ENCODE data around the gene GGCT.

Gene GGCT

DNA sequence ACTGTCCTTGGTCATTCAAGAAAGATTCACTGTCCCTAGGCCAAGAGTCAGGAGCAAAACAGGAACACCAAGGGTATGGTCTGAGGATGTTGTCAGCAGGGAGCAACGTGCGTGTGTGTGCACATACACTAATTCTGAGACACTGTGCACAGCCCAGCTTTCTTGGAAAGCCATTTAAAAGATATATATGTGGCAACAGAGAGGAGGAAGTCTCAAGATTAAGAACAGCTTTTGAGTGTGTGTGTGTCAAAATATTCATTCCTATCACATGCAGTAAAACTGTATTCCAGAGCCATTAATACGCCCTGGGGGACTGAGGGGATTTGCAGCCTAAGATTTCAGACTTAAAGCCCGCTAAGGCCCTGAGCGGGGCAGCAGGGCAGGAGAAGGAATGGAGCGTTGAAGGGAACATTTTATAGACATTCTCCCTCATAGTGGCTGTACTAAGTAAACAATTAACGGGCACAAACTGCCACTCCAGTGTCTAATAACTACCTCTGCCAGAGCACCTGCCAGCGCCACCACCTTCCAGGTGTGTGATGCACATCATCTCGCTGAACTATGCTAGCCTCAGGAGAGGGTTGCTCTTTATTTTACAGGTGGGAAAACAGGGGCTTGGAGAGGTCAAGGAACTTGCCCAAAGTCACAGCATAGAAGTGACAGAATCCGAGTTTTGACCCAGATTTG is 28.0 kb downstream of the GGCT start:
- DNase-seq, result no peak

DNA sequence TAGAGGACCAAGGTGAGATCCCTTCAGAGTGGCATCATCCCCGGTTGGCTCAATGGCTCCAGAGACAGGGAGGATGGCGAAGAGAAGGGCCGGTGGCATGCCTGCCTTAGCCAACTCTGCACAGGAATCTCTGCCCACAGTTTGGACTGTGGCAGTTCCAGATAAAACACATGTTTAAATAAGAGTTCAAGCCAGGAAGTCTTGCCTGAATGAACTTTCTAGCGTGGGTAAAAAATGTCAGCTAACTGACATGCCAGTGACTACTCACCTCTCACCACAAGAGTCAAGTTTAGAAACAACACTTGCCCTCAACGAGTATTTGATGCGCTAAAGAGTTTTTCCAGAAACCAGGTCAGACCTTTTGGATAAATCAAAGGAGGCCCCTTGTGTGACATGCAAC is 29.0 kb downstream of the GGCT start:
- DNase-seq, result peak; percentile 30

DNA sequence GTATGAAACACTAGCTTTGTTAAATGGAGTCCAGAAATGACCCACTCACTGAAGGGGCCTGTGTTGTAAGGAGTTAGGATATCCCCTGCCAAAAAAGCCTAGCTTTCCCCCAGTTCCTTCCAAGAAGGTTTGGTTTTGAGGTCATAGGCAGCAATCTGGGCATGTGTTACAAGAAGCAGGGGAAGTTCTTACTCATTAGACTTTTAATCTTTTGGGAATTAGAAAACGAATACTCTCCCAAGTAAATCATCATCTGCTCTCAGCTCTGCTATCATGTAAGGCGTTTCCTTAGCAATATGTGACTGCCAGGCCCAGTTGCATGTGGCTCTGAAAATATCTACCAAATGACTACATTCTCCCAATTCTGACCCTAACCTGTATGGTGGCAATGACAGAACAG is 29.7 kb downstream of the GGCT start:
- DNase-seq, result no peak

DNA sequence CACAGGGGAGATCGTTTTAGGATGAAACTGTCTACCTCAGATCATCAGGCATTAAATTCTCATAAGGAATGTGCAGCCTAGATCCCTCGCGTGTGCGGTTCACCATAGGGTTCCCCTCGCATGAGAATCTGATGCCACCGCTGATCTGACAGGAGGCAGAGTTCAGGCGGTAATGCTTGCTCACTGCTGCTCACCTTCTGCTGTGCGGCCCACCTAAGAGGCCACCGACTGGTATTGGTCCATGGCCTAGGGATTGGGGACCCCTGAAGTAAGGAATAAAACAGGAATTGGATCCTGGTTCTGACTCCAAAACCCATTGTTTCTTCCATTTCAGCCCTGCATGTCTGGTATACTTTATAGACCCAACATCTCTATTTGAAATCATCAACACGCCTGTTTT is 30.1 kb downstream of the GGCT start:
- DNase-seq, result no peak

DNA sequence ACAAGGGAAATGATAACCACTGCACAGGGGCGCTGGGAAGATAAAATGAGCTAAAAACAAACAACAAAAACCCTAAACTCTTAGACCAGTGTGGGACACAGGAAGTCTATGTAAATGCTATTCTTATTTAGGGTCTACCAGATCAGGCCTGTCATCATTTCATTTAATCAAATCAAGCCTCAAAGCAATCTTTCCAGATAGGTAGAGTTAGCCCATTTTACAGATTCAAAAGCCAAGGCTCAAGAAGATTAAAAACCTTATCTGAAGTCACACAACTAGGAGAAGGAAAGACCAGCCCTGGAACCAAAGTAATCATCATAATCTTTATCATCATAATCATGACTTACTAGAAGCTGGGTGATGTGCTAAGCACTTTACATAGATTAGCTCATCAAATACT is 30.7 kb downstream of the GGCT start:
- no peak for DNase-seq

DNA sequence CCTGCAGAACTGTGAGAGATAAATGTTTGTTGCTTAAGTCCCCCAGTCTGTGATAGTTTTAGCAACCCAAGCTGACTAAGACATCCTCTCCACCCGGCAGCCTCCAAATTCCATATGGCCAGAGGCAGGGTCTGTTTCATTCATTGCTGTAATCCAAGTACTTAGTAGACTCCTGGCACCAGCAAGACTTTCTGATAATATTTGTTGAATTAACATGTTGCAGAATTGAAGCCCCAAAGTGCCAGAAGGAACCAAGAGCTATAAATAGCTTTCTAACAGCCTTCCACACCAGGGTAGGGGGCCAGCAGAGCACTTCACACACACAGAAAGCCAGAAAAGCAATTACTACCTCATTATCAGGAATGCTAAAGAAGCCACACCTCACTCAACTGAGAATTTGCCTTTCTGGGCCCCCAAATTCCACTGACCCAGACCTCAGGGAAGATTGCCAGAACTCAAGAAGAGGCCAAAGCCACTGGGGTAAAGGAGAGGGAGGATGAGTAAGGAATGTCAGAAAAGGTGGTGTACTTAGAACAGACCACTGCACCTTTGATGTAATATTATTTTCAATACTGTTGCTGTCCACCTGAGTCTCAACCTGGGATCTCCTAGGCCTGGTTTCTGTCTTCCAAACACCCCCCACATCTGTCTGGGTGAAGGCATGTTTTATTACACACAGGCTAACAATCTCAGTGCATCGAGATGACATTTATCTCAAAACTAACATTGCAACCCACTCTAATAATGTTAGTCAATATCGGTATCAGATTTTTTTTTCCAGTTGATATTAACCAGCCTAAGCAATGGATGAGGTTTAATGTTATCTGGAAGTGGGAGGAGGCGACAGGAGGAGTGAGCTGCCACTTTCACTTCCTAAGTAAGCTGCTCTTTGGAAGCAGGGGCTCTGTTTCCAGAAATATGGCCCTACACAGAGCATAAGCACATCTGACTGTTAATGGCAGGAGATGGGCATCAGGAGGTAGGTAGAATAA is 31.5 kb downstream of the GGCT start:
- DNase-seq, result no peak

DNA sequence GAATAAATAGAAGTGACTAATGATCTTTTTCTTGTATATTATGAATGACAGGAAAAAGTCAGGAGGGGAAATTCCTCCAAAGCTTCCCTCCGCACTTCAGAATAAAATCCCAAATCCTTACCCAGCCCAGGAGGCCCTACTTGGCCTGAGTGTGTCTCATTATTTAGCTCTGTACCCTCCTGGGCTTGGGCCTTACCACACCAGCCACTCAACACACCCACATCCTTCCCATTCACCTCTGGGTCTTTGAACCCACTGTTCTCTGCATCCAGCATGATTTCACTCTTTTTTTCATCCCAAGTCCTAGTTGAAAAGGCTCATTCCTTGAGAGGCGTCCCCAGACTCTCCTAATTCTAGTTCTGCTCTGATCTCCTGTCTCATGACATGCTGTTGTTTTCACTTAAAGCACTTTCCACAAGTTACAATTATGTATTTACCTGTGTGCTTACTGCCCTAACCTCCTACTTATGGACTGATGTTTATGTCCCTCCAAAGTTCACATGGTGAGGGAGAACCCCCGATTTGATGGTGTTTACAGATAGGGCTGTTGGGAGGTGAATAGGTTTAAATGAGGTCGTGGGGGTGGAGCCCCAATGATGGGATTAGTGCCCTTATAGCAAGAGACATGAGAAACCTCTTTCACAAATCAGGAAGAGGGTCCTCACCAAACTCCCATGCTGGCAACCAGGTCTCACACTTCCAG is 32.4 kb downstream of the GGCT start:
- DNase-seq, result no peak

DNA sequence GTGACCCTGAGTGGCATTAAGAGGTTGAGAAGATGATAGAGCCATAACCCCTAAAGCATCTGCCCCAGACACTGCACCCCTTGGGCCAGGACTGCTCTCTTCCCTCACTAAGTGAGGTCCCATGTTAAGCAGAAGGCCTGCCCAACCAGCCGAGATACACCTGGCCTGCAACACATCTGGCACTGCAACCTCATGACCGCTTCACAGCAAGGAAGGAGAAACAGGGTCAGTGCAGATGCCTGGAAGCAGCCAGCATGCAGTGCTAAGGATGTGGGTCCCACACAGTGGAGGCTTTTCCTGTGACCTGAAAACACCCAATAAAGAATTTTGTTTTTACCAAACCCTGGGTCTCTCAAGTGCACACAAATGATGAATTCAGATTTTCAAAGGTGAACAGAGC is 33.4 kb downstream of the GGCT start:
- DNase-seq, result no peak

DNA sequence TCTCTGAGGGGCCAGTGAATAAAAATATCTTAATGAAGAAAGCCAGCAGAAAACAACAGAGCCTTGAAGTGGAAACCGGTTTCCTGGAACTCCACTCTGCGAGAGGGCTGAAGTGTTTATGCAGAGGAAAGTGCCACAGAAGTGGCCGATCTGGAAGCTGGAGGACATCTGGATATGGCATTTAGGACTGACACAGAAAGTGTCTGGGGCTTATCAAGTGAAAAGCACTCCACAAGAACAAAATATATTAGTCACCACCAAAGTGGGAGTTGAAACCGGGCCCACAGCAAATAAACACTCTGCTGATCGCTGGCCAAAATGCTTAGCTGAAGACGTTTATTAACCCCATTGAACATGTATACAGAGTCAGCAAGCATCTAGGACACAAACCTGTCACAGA is 33.9 kb downstream of the GGCT start:
- peak; percentile 16 for DNase-seq

DNA sequence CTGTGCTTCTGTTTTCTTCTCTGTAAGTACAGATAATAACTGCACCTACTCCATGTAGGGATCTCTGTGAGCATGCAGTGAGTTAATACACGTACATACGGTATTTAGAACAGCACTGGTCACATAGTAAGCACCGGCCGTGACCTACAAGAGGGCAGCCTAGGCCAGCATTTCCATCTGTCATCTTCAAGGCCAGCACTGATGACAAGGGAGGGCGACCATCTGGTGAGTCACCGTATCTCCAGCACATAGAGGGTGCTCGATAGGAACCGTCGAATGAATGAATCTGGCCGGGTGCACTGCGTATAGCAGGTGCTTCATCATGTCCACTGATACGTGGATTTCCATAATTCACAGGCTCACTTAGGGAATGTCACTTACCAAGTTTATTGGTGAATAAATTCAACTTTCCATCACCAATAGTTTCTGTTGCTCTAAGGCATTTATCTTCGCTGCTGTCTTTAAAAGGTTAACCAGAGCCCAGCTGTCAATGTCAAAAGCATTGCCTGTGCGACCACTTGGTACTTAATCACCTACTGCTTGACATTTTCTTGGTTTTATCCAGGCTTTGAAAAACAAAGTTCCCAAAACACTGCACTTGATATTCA is 34.4 kb downstream of the GGCT start:
- no peak for DNase-seq

DNA sequence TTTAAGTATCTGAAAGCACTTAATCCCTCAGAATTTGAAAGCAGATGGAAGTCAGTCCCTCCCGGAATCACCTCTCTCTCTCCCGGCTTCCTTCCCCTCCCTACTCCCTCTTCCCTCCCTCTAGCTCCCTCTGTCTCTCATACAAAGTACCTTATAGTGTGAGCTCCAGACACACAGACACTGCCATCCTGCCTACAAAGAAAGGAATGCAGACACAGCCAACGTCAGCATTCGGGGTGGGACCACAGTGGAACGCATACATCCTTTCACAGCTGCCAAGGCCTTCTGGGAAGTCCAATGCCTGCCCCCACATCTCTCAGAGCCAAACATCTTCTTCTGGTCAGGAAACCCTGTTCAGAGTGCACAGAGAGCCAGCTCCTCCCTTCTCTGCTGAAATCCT is 35.3 kb downstream of the GGCT start:
- DNase-seq, result peak; percentile 89

DNA sequence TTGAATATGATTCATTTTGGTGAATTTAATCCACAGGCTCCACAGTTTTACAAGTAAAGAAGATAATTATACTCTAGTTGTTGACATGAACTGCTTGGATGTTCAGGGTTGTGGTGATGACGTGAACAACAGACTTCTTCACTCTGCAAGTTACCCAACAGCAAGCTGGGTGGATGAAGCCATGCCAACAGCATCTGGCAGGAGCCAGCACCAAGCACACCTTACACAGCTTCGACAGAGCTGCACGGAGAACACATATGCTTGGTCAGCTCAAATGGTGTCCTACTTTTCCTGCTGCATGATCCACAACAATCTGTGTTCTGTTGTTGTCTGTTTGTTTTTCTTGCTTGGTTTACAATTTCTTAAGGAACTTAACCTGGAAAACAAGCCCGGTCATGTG is 35.8 kb downstream of the GGCT start:
- no peak for DNase-seq

DNA sequence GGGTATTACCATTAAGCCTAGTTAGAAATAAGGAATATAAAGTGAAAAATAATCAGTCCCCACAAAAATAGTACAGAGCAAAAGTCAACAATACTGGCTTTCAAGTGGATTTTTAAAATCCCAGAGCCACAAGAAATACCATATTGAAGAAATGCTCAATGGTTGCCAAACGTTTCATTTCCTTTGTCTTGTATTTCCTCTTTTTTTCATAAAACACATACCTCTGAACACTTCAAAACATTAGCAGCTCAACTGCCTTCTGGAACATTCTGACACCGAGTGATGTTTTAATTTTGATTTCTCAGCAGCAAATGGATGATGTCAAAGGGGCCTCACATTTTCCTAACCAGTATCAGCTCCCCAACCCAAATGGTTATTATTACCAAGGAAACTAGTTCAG is 36.6 kb downstream of the GGCT start:
- no peak for DNase-seq

DNA sequence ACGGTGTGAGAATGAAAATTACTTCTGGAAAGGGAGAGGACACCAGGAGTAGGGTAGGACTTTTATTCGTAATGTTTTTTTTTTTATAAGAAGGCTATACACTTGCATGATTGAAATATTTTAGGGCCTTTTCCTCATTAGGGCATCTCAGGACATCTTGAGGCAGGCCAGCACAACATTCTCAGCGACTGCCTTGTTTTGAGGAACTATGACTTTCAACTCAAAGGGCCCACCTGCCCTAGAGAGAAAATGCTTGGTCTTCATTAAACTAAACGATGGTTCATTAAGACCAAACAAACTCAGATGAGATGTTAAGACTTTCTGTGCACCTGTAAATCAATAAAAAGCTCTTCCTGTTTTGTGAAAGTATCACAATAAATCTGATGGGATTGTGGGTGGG is 37.4 kb downstream of the GGCT start:
- DNase-seq, result no peak

DNA sequence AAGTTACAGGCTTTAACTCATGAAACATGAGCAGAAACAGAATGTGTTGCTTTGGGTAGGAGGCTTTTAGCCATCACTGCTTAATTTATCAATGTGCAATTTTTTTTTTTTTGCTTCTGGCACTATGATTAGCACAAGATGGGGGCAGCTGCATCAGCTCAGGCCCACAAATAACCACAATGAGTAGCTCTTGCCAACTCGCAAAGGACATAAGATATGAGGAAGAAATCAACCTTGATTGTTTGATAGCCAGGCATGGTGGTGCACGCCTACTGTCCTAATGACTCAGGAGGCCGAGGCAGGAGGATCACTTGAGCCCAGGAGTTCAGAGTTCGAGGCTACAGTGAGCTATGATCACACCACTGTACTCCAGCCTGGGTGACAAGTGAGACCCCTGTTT is 38.4 kb downstream of the GGCT start:
- DNase-seq, result no peak

DNA sequence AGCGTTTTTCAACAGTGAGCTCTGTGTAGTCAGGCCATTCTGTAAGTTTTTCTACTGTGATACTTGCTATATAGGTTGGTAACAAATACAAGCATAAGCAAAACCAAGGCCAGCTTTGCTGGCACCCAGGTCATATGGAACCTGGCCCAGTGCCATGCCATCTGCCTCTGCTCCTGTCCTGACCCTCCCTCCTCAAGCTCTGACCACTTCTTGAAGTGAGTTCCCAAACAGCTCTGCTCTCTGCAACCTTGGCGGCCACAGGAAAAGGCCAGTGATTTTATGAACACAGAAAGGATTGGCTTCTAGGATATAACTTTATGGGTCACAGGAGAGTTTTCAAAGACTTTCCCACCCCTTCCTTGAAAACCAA is 38.8 kb downstream of the GGCT start:
- no peak for DNase-seq

DNA sequence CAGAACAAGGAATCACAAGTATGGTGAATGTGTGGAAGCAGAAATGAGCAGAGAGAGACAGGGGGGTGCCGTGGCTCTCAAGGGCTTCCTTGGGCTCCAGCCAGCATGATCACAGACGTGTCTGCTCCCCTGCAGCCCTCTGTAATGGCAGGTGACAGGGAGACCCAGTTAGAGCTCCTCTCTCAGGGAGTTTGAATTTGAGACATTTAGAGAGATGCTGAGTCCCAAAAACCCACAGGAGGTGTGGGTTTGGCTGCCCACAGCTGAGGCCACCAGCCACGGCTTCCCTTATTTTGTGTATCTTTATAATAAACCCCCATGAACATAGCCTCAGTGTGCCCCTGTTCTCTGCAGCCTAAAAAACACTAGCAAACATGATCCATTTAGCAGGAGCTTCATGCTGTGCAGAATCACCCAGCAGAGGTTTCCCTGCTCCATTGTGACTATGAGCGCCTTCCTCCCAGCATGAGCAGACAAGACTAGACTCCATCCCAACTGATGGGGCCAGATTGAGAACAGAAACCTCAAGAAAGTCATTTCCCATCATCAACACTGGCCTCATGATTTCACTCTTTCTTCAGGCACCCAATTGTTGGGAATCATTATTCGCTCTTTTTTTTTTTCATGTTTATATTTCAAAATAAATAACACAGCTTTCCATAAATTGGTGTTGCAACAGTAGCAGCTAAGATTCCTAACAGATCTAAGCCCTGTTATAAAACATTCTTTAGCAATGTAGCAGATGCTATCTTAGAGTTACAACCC is 39.4 kb downstream of the GGCT start:
- no peak for DNase-seq

DNA sequence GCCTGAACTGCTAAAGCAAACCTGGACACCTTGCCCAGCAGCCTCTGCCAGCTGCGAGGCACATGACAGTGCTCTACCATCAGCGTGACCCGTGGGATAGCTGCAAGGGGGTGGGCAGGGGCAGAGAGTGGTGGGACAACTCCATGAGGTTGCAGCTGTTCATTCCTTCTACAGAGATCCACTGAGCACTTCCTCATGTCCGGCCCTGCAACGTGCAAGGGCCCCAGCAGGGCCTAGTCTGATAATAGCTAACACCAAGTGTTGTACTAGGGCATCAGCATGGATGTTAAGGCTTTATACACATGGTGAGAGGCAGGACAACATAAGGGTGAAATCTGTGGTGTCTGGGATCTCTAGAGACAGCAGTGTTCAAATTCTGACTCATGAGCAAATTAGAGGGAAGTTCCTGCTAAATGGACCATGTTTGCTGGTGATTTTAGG is 40.4 kb downstream of the GGCT start:
- DNase-seq, result no peak

DNA sequence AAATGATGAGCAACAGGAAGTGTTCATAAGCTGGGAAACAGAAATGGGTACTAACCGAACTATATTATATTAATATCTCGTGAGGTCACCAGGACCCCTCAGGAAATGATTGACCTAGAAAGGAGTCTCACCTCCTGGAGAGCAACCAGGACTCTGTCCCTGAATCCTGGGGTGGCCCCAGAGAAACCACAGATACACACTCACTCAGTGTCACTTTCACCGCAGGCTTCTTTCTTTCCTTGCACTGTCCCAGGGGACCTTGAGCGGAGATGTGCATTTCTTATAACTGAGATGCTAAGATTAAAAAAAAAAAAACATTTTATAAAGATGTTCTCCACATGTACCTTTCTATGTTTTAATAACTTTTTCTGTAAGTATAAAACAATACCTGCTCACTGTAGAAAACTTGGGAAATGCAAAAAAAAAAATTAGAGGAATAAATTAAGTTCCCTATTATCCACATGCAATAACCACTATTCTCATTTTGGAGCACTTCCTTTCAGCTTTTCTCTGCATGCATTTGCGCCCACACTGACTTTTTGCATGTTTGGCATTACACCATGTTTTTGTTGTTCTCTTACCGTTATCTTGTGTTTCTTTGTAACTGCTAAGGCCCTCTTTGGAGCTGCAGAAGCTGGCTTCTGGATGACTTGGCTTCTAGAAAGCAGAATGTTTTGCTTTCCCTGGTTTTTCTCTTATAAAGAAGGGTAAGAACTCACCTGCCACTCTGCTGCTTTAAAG is 41.1 kb downstream of the GGCT start:
- DNase-seq, result no peak

DNA sequence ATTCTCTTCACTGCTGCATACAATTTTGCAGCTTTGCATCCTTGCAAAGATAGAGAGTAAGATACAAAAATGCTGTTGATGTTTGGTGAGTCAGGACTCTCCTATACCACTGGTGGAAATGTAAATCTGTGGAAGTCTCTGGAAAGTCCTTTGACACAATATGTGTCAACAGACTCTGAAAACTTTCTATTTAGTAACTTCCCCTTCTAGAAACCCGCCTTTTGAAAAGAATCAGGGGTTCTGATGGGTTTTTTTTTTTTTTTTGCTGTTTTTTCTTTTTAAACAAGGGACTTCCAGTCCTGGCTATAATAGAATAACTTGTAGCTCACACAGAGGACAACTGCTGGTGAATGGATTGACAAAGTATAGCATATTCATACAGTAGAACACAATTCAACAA is 42.5 kb downstream of the GGCT start:
- no peak for DNase-seq

DNA sequence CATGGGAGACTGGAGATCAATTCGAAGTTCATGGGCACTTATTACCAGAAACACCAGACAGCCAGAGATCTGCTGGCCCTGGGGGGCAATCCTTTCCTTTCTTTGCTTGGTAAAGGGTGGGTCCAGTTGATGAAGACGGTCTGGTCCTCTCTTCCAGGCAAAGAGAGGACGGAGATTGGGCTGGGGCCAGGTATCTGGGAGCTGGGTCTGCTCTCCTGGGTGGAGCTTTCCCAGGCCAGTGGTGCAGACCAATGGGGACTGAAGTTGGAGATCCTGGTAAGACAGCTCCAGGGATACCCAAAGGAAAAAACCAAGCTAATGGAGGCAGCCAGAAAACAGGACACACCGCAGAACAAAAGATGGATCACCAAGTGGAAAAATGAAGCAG is 44.4 kb downstream of the GGCT start:
- DNase-seq, result no peak
